Sigmoid colon (tissue), 4 donors: Measurements from ENCODE around the gene CFAP61.

ENCODE experiments used
- POLR2A ChIP-seq, 2 donors: fragments of 450-650 bp; IDR thresholded peaks; one replicate each; pipeline ENCODE4 v1.6.1; 2016; ENCODE audit warnings: antibody characterized with exemption in 2 of 2, mild to moderate bottlenecking in 2 of 2, moderate library complexity in 2 of 2
- POLR2AphosphoS5 ChIP-seq, 4 donors: sonication (generic); formaldehyde crosslinking; IDR thresholded peaks; one replicate each; pipeline ENCODE4 v1.6.1; 2017; ENCODE audit warnings: antibody characterized with exemption in 4 of 4
- TF ChIP-seq, protein P1 (sequence below), 4 experiments: fragments of 450-650 bp in 3 of 4; fragments of 200-600 bp in 1 of 4; IDR thresholded peaks; one replicate each; pipeline ENCODE4 v1.5.1; 2016 to 2019; ENCODE audit warnings: antibody characterized with exemption in 4 of 4, mild to moderate bottlenecking in 3 of 4, moderate library complexity in 2 of 4

DNA sequence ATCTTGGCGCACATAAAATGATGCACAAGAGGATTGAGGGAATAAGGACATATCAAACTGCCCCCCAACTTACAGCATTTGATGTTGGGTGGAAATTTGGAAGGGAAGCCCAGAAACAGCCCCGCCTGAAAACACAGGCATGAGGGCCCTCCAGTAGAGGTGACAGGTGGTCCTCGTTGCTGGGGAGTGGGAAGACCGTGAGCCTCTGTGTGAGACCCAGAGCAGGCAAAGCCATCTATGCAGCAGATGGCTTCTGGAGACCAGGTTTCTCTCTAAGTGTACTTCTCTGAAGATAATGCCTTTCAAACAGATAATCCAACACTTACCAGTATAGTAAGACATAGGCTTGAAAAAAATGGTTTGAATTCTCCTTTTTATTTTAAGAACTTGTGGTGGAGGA, 183.3 kb downstream of the CFAP61 start:
- TF ChIP-seq, protein P1, sequence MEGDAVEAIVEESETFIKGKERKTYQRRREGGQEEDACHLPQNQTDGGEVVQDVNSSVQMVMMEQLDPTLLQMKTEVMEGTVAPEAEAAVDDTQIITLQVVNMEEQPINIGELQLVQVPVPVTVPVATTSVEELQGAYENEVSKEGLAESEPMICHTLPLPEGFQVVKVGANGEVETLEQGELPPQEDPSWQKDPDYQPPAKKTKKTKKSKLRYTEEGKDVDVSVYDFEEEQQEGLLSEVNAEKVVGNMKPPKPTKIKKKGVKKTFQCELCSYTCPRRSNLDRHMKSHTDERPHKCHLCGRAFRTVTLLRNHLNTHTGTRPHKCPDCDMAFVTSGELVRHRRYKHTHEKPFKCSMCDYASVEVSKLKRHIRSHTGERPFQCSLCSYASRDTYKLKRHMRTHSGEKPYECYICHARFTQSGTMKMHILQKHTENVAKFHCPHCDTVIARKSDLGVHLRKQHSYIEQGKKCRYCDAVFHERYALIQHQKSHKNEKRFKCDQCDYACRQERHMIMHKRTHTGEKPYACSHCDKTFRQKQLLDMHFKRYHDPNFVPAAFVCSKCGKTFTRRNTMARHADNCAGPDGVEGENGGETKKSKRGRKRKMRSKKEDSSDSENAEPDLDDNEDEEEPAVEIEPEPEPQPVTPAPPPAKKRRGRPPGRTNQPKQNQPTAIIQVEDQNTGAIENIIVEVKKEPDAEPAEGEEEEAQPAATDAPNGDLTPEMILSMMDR (IDR thresholded peaks at IDR 0.05): no peak
- TF ChIP-seq POLR2AphosphoS5 (IDR thresholded peaks at IDR 0.05) (no peak), POLR2A (IDR thresholded peaks at IDR 0.05) (no peak)
